Measurements from ENCODE around the gene NR1D1. TPM values are rescaled to one million over a fixed set of nuclear protein-coding genes. Genes with fewer than 3 reads are reported as not detected.

The NR1D1 gene
- total RNA-seq, 1 experiment from 2014 or later: 2.0 TPM

- in situ Hi-C loops (cut with HindIII; ENCODE audit: low sequenced_read_pairs): loop anchor here (25.0 kb wide), 1 partner anchor 256 kb away; the partner anchor contains the start of gene RARA
Observed at GRCh38 chr17:40056379-40057015, 43.9 kb downstream of the NR1D1 start.

More at GRCh38 chr17:40056379-40057015, 43.9 kb downstream of the NR1D1 start:
- peak; percentile 99 for DNase-seq (ENCODE audit: low spot score)

Other genes starting within 250 kb of the NR1D1 start
- not detected in 2 replicates for gene IKZF3, start 236.3 kb downstream of the NR1D1 start, total RNA-seq (2014; rRNA removed; shearing (Covaris generic))
- not detected in 2 replicates for gene ZPBP2, start 232.4 kb downstream of the NR1D1 start, total RNA-seq (2014; rRNA removed; shearing (Covaris generic))
- gene GSDMB, start 182.0 kb downstream of the NR1D1 start, total RNA-seq (2014; rRNA removed; shearing (Covaris generic)): 0.24 and 1.9 TPM in 2 replicates
- 37.8 and 40.4 TPM in 2 replicates for gene ORMDL3, start 173.0 kb downstream of the NR1D1 start, total RNA-seq (2014; rRNA removed; shearing (Covaris generic))
- gene LRRC3C, start 172.9 kb downstream of the NR1D1 start, total RNA-seq (2014; rRNA removed; shearing (Covaris generic)): not detected in 2 replicates
- gene GSDMA, start 137.6 kb downstream of the NR1D1 start, total RNA-seq (2014; rRNA removed; shearing (Covaris generic)): not detected in 2 replicates
- 248 and 317 TPM in 2 replicates for gene PSMD3, start 119.8 kb downstream of the NR1D1 start, total RNA-seq (2014; rRNA removed; shearing (Covaris generic))
- gene CSF3, start 85.1 kb downstream of the NR1D1 start, total RNA-seq (2014; rRNA removed; shearing (Covaris generic)): not detected in 2 replicates
- 70.0 and 90.8 TPM in 2 replicates for gene MED24, start 46.2 kb downstream of the NR1D1 start, total RNA-seq (2014; rRNA removed; shearing (Covaris generic))
- 11.8 and 18.4 TPM in 2 replicates for gene THRA, start 37.6 kb downstream of the NR1D1 start, total RNA-seq (2014; rRNA removed; shearing (Covaris generic))
- gene MSL1, start 21.4 kb upstream of the NR1D1 start, total RNA-seq (2014; rRNA removed; shearing (Covaris generic)): 67.9 and 80.5 TPM in 2 replicates
- gene CASC3, start 39.9 kb upstream of the NR1D1 start, total RNA-seq (2014; rRNA removed; shearing (Covaris generic)): 31.1 and 61.1 TPM in 2 replicates
- gene RAPGEFL1, start 76.9 kb upstream of the NR1D1 start, total RNA-seq (2014; rRNA removed; shearing (Covaris generic)): 1.1 and 2.6 TPM in 2 replicates
- 4.6 and 9.7 TPM in 2 replicates for gene WIPF2, start 118.7 kb upstream of the NR1D1 start, total RNA-seq (2014; rRNA removed; shearing (Covaris generic))
- 34.1 and 53.5 TPM in 2 replicates for gene CDC6, start 187.3 kb upstream of the NR1D1 start, total RNA-seq (2014; rRNA removed; shearing (Covaris generic))
- 9.5 and 11.8 TPM in 2 replicates for gene RARA, start 208.6 kb upstream of the NR1D1 start, total RNA-seq (2014; rRNA removed; shearing (Covaris generic))